A172 (cell line): ENCODE data around the gene CDK4. TPM values are rescaled to one million over a fixed set of nuclear protein-coding genes. Genes with fewer than 3 reads are reported as not detected.

Experiments
- DNase-seq: peaks from one replicate; pipeline ENCODE4 v3.0.0-alpha.2; 2015; ENCODE audit warnings: low spot score
- total RNA-seq: library from RNA; depleted of rRNA; stranded (reverse); fragments of >200 nt; shearing (Covaris generic); gene quantifications from 2 replicates; pipeline ENCODE4 v1.2.3, GENCODE V29; 2014; rRNA removed

CDK4 gene
- total RNA-seq, 1 experiment from 2014 or later, result 300 TPM

DNA sequence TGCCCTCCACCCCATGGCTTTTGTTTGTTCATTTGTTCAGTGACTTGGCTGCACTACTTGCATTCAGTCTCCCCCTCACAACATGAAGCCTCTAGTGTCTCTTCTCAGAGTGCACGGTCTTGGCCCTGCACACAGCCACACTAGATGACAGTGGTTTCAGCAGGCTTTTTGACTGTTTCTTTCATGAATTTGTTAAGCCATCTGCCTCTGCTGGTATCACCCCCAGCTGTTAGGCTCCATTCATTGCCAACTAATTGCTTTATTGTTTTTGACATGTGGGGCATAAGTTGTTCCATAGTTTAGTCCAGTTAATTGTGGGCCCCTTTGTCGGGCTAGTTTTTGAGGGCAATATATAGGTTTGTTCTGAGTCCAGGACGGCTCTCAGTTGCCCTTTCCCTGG is 39.4 kb downstream of the CDK4 start:
- no peak for DNase-seq

- DNase-seq, result no peak
Observed at GRCh38 chr12:57708296-57708695, 43.8 kb downstream of the CDK4 start.

DNA sequence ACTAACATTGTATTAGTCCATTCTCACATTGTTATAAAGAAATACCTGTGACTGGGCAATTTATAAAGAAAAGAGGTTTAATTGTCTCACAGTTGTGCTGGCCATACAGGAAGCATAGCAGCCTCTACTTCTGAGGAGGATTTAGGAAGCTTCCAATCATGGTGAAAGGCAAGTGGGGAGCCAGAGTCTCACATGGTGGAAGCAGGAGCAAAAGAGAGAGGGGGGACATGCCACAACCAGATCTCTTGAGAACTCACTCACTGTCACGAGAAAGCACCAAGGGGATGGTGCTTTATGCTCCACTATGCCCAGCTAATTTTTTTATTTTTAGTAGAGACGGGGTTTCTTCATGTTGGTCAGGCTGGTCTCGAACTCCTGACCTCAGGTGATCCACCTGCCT is 44.9 kb downstream of the CDK4 start:
- no peak for DNase-seq

DNA sequence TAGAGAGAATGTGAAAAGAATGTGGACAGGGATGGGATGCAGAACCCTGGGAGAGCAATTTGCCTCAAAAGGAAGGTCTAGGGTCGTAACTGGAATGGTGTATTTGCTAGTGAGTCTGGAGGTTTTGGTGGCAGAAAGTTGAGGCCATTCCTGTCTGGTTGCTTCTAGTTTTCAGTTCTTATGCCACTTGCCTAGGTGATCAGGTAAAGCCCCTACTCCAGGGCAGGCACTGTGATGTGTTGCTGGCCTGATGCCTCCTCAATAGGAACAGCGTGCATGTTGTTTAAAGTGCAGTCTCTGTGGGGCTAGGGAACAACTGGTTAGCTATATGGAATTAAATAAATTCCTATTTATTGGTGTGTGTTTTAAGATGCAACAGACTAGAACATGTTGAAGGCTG is 51.8 kb downstream of the CDK4 start:
- no peak for DNase-seq

- DNase-seq, result no peak
Observed at GRCh38 chr12:57698414-57698813, 53.7 kb downstream of the CDK4 start.

Other genes with a start within 250 kb of the CDK4 start
- gene DDIT3, start 231.8 kb downstream of the CDK4 start, total RNA-seq, result 45.3 and 46.9 TPM in 2 replicates
- 2.3 and 11.8 TPM in 2 replicates for gene MBD6, start 229.5 kb downstream of the CDK4 start, total RNA-seq
- gene DCTN2, start 205.1 kb downstream of the CDK4 start, total RNA-seq, result 133 and 149 TPM in 2 replicates
- 0.36 and 0.67 TPM in 2 replicates for gene KIF5A, start 202.3 kb downstream of the CDK4 start, total RNA-seq
- 42.5 and 54.0 TPM in 2 replicates for gene PIP4K2C, start 161.1 kb downstream of the CDK4 start, total RNA-seq
- gene DTX3, start 147.5 kb downstream of the CDK4 start, total RNA-seq, result 13.6 and 21.3 TPM in 2 replicates
- gene ARHGEF25, start 140.9 kb downstream of the CDK4 start, total RNA-seq, result 20.6 and 23.0 TPM in 2 replicates
- gene B4GALNT1, start 119.1 kb downstream of the CDK4 start, total RNA-seq, result 61.9 and 82.6 TPM in 2 replicates
- 103 and 144 TPM in 2 replicates for gene OS9, start 58.2 kb downstream of the CDK4 start, total RNA-seq
- 0.02 and 0.55 TPM in 2 replicates for gene AGAP2, start 13.6 kb downstream of the CDK4 start, total RNA-seq
- 31.2 and 33.3 TPM in 2 replicates for gene TSPAN31, start 7.3 kb downstream of the CDK4 start, total RNA-seq
- gene MARCHF9, start 2.8 kb upstream of the CDK4 start, total RNA-seq, result 10.5 and 12.9 TPM in 2 replicates
- gene CYP27B1, start 14.8 kb upstream of the CDK4 start, total RNA-seq, result 0.90 and 2.1 TPM in 2 replicates
- gene METTL1, start 19.8 kb upstream of the CDK4 start, total RNA-seq, result 4.3 and 5.1 TPM in 2 replicates
- 3.3 and 7.8 TPM in 2 replicates for gene EEF1AKMT3, start 20.3 kb upstream of the CDK4 start, total RNA-seq
- gene TSFM, start 30.5 kb upstream of the CDK4 start, total RNA-seq, result 51.0 and 54.8 TPM in 2 replicates
- gene AVIL, start 66.4 kb upstream of the CDK4 start, total RNA-seq, result 0.41 and 0.98 TPM in 2 replicates
- 26.9 and 27.5 TPM in 2 replicates for gene CTDSP2, start 94.4 kb upstream of the CDK4 start, total RNA-seq
- 15.7 and 17.7 TPM in 2 replicates for gene ATP23, start 189.3 kb upstream of the CDK4 start, total RNA-seq